ENCODE measurements around the gene COX5B. TPM values are rescaled to one million over a fixed set of nuclear protein-coding genes. Genes with fewer than 3 reads are reported as not detected.

Gene COX5B
- total RNA-seq, 4 donors from 2014 or later, result 104 to 1,249 (median 289) TPM

- no peak for TF ChIP-seq POLR2A (IDR thresholded peaks at IDR 0.05)
- TF ChIP-seq CTCF (IDR thresholded peaks at IDR 0.05), result no peak
- DNase-seq, result no peak
- intact Hi-C loops (cut with DNase I; ENCODE audit: low total_unique reads), result no loop called here
- no peaks in the 10 kb centered on the region for H3K4me1 ChIP-seq
- H3K27me3 ChIP-seq, result no peaks in the 10 kb centered on the region
- no peak overlapping the region for H3K27ac ChIP-seq
- H3K36me3 ChIP-seq, result no peaks in the 10 kb centered on the region
- no peak overlapping the region for H3K4me3 ChIP-seq
- peaks cover 0 to 7% of the 10 kb centered on the region in 2 donors for H3K9me3 ChIP-seq
Observed at GRCh38 chr2:97654309-97654708, 8.4 kb downstream of the COX5B start.

DNA sequence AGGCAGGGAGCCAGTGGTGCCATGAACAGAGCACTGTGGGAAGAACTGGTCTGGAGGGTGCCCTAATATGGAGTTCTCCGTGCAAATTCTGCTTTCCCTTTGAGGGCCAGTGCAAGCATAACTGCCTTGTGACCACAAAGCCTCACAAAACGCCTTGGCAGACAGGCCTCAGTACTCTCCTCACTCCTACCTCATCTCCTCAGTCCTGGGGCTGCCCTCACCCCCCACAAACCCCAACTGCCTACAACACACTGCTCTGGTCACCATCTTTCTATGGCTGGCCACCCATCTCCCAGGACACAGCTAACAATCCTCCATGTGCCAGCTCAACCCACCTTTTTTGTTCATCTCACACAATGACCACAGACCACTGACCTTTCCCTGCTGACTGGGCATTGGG is 8.9 kb downstream of the COX5B start:
- no peak overlapping the region for H3K4me3 ChIP-seq
- intact Hi-C loops (cut with DNase I; ENCODE audit: low total_unique reads), result no loop called here
- H3K27ac ChIP-seq, result no peak overlapping the region
- no peaks in the 10 kb centered on the region for H3K4me1 ChIP-seq
- no peaks in the 10 kb centered on the region for H3K36me3 ChIP-seq
- DNase-seq, result no peak
- peaks cover 0 to 7% of the 10 kb centered on the region in 2 donors for H3K9me3 ChIP-seq
- TF ChIP-seq CTCF (IDR thresholded peaks at IDR 0.05) (no peak), POLR2A (IDR thresholded peaks at IDR 0.05) (no peak)
- H3K27me3 ChIP-seq, result no peaks in the 10 kb centered on the region

DNA sequence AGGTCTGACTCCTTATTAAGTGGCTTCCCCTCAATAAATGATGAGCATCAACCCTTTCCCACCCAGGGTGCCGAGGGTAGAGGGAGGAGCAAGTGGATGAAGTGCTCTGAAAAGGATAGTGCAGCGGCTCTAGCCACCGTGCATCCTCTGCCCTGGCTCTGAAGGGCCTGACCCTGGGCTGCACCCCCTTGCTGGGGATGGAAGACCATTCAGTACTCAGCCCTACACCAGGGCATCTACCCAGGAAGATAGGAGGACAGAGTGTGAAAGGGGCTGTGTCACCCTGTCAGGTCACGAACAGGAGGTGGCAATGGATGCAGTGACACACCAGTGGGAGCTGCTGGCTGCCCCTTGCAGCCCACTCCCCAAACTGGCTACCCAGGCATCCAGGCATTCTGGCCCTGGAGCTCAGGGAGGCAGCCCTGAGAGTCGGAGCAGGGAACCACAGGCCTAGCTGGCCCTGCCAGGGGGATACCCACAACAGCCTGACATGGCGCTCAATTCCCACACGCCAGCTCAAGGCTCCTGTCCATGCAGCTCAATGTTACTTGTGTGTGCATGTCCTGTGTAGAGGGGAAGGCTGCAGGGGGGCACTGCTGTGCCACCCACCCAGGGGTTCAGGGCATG is 10.4 kb downstream of the COX5B start:
- no peak overlapping the region for H3K4me3 ChIP-seq
- H3K27ac ChIP-seq, result no peak overlapping the region
- no peak for TF ChIP-seq POLR2A (IDR thresholded peaks at IDR 0.05)
- no peak for TF ChIP-seq CTCF (IDR thresholded peaks at IDR 0.05)
- intact Hi-C loops (cut with DNase I; ENCODE audit: low total_unique reads), result no loop called here
- DNase-seq, result no peak
- peaks cover 0 to 7% of the 10 kb centered on the region in 2 donors for H3K9me3 ChIP-seq
- H3K27me3 ChIP-seq, result no peaks in the 10 kb centered on the region
- no peaks in the 10 kb centered on the region for H3K36me3 ChIP-seq
- H3K4me1 ChIP-seq, result peaks cover 0 to 6% of the 10 kb centered on the region in 2 donors

DNA sequence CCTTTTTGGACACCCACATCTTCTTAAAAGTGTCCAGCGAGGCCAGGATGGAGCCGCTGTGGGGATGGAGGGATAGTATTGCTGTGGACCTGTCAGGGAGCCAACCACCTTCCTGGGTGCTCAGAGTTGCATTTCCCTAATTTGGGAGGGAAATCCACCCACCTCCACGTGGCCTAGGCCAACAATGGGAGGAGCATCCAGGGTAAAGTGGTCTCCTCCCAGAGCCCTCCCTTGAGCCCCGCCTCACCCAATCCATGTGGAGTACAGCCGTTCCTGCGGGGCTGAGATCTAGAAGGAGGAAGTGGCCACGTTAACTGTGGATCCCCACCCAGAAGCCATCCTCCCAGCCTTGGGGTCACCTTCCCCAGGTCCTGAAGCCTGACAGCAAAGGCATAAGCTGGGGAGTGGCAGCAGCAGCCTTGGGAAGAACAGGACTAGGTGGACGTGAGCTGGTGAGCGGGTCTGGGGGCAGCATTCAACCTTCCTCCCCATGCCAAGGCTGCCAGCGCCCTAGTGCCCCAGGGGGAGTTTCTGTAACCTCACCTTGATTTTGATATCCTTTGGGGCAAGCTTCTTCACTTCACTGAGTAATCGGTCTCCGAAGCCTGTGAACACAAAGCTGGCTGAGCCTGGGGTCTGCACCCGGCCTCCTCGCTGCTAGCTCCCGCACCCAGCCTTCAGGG is 11.2 kb downstream of the COX5B start:
- no peaks in the 10 kb centered on the region for H3K27me3 ChIP-seq
- no peak overlapping the region for H3K4me3 ChIP-seq
- no peak for TF ChIP-seq CTCF (IDR thresholded peaks at IDR 0.05)
- no peak for TF ChIP-seq POLR2A (IDR thresholded peaks at IDR 0.05)
- H3K36me3 ChIP-seq, result no peaks in the 10 kb centered on the region
- intact Hi-C loops (cut with DNase I; ENCODE audit: low total_unique reads), result no loop called here
- H3K27ac ChIP-seq, result no peak overlapping the region
- H3K4me1 ChIP-seq, result peaks cover 0 to 13% of the 10 kb centered on the region in 2 donors
- DNase-seq, result no peak
- peaks cover 0 to 7% of the 10 kb centered on the region in 2 donors for H3K9me3 ChIP-seq

DNA sequence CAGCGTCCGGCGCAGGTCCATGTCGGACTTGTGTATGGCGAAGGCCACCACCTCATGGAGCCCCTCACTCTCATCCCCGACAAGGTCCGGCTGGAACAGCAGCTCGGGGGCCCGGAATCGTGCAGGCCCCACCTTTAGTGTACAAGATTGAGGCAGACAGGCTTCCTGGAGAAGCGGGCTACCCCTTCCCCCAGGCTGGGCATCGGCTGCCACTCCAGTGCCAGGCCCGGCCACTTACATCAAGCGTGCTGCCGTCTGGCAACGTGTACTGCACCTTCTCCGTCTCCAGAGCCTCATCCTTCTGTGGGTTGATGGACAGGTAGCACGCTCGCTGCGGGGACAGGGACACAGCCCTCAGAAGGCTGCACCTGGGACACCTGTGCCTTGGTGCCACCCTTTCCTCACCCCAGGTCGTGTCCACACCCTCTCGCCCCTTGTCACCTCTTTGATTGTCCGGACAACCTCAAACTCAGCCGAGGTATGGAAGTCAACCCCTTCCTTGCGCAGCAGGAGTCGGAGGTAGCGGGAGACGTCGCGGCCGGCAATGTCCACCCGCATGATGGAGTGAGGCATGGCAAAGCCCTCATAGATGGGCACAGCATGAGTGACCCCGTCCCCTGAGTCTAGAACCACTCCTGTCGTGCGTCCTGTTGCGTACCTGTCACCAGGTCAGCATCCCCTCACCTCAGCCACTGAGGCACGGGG is 12.3 kb downstream of the COX5B start:
- Histone ChIP-seq H3K9me3 (peaks cover 0 to 7% of the 10 kb centered on the region in 2 donors), H3K27ac (no peak overlapping the region), H3K4me3 (no peak overlapping the region), H3K4me1 (peaks cover 0 to 13% of the 10 kb centered on the region in 2 donors), H3K36me3 (no peaks in the 10 kb centered on the region), H3K27me3 (no peaks in the 10 kb centered on the region)
- TF ChIP-seq CTCF (IDR thresholded peaks at IDR 0.05) (no peak), POLR2A (IDR thresholded peaks at IDR 0.05) (no peak)
- no peak for DNase-seq
- intact Hi-C loops (cut with DNase I; ENCODE audit: low total_unique reads), result no loop called here

Data from uterus (tissue), 4 donors.